Jurkat, Clone E6-1 (cell line): ENCODE measurements around the gene FOXP2.

Source experiments
- DNase-seq: peaks from one replicate; pipeline ENCODE4 v3.0.0-alpha.2; 2011; ENCODE audit warnings: low read depth, low spot score
- H3K4me3 ChIP-seq: 2 replicates; pipeline ENCODE4 v1.5.1; 2011; ENCODE audit warnings: mild to moderate bottlenecking, low read length, control low read depth, moderate library complexity

Gene FOXP2

GRCh38 chr7:114663502-114663901 lies 248.9 kb downstream of the FOXP2 start:
- no peak overlapping the region for H3K4me3 ChIP-seq
- DNase-seq, result peak; percentile 2

- no peak for DNase-seq
Observed at GRCh38 chr7:114670676-114671075, 256.1 kb downstream of the FOXP2 start.

GRCh38 chr7:114671563-114672123 lies 257.0 kb downstream of the FOXP2 start:
- DNase-seq, result no peak
- no peak overlapping the region for H3K4me3 ChIP-seq

More at GRCh38 chr7:114670676-114671075, 256.1 kb downstream of the FOXP2 start:
- no peak overlapping the region for H3K4me3 ChIP-seq

- no peak for DNase-seq
Observed at GRCh38 chr7:114678116-114678515, 263.5 kb downstream of the FOXP2 start.

GRCh38 chr7:114687238-114687637 lies 272.6 kb downstream of the FOXP2 start:
- H3K4me3 ChIP-seq, result no peak overlapping the region
- DNase-seq, result no peak

More at GRCh38 chr7:114678116-114678515, 263.5 kb downstream of the FOXP2 start:
- no peak overlapping the region for H3K4me3 ChIP-seq

DNA sequence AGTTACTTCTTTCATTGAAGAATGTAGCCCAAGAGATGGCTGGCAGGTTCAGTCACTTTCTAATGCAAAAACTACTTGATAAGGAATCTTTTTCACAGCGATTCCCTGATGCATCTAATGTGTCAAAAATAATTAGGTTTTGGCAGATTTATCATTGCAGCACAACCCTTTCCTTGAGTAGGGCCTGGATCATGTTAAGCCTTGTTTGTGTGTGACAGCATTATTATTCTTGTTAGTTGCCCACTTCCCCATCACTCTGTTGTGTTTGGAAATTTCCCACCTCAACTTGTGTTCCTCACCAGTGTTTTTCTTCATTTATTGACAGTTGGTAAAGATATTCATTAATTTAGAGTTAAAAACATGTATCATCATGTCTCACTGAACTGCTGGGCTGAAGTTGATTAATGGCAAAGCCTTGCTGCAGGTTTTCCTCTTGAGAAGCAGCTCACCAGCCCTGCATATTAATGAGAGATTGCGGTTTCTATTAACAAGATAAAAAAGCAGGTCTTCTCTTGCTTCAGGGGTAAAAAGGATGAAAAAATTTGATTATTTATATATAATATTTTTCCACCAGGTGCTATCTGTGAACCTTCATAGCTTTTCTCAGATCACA lies 273.9 kb downstream of the FOXP2 start:
- H3K4me3 ChIP-seq, result no peak overlapping the region
- no peak for DNase-seq

DNA sequence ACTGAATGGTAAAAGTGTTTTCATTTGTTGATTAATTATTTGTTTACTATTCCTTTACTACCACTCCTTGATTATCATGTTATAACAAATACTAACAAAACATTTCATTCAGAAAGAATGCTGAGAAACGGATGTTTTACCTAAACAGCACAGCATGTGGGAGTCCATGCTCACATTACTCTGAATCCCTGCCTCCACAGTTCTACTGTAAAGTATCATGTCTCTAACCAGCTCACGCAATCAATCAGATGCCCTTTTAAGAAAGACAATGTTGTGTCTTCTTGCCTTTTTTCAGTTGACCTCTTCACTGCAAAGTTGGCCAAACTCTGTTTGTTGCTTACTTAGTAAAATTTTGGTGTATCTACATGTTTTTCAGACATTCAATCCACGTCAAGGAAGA lies 274.8 kb downstream of the FOXP2 start:
- DNase-seq, result no peak
- H3K4me3 ChIP-seq, result no peak overlapping the region

- DNase-seq, result no peak
- no peak overlapping the region for H3K4me3 ChIP-seq
Observed at GRCh38 chr7:114691605-114692004, 277.0 kb downstream of the FOXP2 start.

DNA sequence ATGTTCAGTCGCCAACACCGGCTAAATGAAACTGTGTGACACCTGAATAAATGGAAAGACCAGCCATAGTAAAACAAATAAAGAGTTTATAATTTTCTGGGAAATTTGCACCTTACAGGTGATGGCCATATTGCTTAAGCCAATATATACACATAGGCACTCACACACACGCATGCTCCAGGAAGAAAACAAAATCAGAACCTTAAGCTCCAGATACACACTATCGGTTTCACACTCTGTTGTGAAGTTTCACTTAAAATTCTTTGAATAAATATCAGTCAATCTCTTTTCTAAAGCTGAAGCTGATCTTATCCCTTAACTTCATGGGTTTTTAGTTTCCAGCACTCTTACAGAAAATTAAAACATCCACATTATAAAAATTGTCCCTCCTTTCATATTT lies 280.6 kb downstream of the FOXP2 start:
- no peak for DNase-seq
- H3K4me3 ChIP-seq, result no peak overlapping the region

DNA sequence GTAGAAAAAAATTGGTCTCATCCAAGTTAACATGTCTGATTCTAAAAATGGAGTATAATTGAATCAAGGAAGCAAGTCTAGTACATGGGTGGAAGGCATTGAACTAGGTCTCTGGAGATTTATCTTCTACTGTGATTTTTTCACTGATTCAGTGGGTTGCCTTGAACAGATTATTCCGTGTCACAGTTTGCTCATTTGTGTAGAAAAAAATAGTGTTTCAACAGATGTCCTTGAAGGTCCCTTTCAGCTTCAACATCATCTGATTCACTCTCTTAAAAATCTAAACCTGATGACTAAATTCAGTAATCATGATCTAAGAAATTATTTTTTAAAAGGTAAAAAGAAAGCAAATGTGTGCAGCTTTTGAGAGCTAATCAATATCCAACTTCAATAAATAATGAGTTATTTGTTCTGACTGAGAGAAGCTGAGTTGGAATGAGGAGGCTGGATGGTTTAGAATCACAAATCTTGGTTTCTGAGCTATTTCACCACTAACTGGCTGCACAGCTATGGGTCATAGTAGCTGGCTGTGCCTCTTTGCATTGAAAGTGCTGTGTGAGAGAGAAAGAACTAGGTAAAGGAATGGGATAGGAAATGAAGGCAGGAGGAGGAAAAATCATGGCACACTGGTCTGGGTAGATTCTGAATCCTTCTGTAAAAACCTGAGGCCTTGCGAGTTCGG lies 285.8 kb downstream of the FOXP2 start:
- no peak for DNase-seq
- H3K4me3 ChIP-seq, result no peak overlapping the region

GRCh38 chr7:114703677-114704076 lies 289.1 kb downstream of the FOXP2 start:
- no peak overlapping the region for H3K4me3 ChIP-seq
- DNase-seq, result no peak

DNA sequence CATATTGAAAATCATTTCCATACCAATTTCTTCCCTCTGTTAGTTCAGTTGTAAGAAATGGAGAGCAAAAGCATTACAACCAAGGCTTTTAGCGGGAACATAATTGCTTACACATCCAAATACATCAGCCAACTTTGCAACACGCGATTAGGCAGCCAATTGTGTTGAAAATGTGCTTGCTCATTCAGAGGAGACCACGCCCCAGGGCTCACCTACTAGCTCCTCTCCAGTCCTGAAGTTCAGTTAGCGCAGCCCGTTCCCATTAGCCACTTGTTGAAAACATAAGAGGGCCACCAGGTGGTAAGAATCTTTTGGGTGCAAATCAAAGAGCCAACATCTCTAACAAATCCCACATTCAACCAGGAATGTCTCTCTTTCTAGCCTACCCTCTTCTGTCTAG lies 294.0 kb downstream of the FOXP2 start:
- no peak for DNase-seq

GRCh38 chr7:114710499-114710898 lies 295.9 kb downstream of the FOXP2 start:
- peak; percentile 11 for DNase-seq
- no peak overlapping the region for H3K4me3 ChIP-seq

More for the DNA sequence above, 294.0 kb downstream of the FOXP2 start:
- H3K4me3 ChIP-seq, result no peak overlapping the region

DNA sequence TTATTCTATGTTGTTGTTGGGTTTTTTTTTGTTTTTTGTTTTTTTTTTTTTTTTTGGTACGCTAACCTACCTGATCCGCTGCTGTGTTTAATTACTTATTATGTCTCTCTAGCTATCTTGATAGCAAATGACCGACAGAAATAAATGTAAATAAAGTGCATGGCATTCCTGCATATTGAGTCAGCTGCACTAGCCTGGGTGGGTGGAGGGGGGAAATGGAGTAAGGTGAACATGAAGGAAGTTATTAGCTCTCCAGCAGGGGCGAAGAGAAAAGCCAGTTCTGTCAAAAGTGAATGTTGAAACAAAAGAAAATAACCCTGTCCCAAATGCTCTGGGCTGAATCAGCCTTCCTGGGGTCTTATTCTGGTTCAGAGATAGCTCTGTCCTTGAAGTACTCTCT lies 296.6 kb downstream of the FOXP2 start:
- H3K4me3 ChIP-seq, result no peak overlapping the region
- no peak for DNase-seq

GRCh38 chr7:114715907-114716306 lies 301.3 kb downstream of the FOXP2 start:
- no peak for DNase-seq

GRCh38 chr7:114718861-114719260 lies 304.2 kb downstream of the FOXP2 start:
- no peak overlapping the region for H3K4me3 ChIP-seq
- no peak for DNase-seq

More at GRCh38 chr7:114715907-114716306, 301.3 kb downstream of the FOXP2 start:
- H3K4me3 ChIP-seq, result no peak overlapping the region

DNA sequence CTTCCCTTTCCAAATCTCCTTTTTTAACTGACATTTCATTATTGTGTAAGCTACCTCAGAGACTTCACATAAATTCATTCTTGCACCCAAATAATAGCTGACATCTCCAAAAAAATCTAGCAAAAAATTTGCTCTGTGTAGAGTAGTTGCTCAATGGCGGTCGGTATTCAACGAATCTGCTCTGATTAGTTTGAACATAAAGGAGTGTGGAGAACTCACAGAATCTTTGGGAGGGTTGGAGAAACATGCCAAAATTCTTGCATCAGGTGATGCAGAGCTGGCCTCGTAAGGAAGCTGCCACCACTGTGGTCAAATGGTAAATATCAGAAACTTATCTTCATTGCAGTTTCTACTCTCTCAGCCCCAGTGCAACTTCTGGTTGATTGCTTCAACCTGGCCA lies 306.1 kb downstream of the FOXP2 start:
- DNase-seq, result no peak
- no peak overlapping the region for H3K4me3 ChIP-seq

GRCh38 chr7:114722562-114722961 lies 307.9 kb downstream of the FOXP2 start:
- no peak overlapping the region for H3K4me3 ChIP-seq
- DNase-seq, result no peak

DNA sequence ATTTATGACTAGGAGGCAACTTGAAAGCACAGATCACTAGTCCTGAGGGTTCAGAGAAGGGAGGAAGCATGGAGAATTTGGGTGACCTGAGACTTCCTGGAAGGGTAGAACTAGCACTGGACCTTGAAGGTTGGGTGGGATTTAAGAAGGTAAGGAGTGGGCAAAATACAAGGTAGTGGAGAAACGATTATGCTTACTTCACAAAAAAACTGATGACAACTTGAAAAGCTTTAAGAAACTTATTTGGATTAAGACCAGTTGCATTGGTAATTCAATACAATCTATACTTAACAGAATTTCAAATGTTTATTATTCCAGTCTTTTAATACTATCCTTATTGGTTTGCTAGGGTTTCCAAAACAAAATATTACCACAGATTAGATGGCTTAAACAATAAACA lies 308.7 kb downstream of the FOXP2 start:
- DNase-seq, result no peak
- H3K4me3 ChIP-seq, result no peak overlapping the region

GRCh38 chr7:114740095-114740494 lies 325.5 kb downstream of the FOXP2 start:
- no peak for DNase-seq

GRCh38 chr7:114740941-114741340 lies 326.3 kb downstream of the FOXP2 start:
- DNase-seq, result no peak
- H3K4me3 ChIP-seq, result no peak overlapping the region

More at GRCh38 chr7:114740095-114740494, 325.5 kb downstream of the FOXP2 start:
- H3K4me3 ChIP-seq, result no peak overlapping the region
